NCI-H1048 (cell line): ENCODE data around the gene SAA1.

ENCODE experiments used
- DNase-seq: peaks from one replicate; lab custom pipeline; 2025; lab: John Stamatoyannopoulos, UW

Gene SAA1

DNA sequence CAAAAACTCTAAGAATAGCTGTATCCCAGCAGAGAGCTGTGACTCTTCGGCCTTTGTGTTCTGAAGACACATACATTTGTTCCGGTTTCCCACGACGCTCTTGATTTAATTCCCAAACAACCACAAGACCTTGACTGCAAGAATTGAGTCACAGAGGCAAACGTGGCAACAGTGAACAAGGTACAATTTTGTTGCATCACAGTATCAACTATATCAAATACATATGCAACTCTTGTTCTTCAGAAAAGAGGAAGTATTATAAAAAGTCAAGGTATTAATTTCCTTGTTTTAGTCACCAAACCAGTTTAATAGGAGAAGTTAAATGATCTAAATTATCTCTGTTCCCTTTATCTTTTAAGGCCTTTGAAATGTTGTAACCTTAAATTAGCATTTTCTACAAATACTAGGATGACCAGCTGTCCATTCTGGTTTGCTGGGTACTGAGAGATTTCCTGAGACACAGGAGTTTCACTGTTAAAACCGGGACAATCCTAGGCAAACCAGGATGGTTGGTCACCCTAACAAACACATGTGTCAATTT is 44.8 kb downstream of the SAA1 start:
- no peak for DNase-seq

- DNase-seq, result no peak
Observed at GRCh38 chr11:18312012-18312411, 45.9 kb downstream of the SAA1 start.

DNA sequence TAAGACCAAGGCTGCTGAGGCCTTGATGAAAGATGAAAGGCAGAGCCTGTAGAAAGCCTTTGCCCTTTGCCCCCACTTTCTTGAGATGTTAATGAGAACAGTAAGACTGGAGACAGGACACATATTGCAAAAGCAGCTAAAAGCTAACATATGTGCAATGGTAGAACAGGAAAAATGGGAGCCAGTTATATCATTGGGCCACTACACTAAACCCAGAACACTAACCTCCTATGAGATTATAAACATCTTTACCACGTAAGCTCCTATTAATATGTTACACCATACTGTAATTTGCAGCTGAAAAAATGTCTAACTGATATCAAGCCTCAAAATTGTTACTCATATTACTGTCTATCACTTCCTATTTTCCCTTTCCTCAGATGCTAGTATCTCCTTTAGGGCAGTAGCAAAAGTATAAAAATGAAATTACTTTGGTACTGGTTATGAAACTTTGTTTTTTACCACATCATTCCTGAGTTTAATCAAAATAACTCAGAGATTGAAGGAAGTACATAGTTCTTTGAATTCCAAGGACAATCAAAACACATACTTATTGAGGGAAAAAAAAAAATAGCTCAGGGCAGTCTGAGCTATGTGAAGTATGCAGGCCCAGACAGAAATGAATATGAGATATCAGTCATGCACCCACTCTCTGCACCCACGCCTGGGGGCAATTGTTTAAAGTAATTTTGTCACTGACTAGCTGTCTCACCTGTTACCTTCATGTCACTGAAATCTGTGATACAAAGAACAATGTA is 46.8 kb downstream of the SAA1 start:
- DNase-seq, result no peak

DNA sequence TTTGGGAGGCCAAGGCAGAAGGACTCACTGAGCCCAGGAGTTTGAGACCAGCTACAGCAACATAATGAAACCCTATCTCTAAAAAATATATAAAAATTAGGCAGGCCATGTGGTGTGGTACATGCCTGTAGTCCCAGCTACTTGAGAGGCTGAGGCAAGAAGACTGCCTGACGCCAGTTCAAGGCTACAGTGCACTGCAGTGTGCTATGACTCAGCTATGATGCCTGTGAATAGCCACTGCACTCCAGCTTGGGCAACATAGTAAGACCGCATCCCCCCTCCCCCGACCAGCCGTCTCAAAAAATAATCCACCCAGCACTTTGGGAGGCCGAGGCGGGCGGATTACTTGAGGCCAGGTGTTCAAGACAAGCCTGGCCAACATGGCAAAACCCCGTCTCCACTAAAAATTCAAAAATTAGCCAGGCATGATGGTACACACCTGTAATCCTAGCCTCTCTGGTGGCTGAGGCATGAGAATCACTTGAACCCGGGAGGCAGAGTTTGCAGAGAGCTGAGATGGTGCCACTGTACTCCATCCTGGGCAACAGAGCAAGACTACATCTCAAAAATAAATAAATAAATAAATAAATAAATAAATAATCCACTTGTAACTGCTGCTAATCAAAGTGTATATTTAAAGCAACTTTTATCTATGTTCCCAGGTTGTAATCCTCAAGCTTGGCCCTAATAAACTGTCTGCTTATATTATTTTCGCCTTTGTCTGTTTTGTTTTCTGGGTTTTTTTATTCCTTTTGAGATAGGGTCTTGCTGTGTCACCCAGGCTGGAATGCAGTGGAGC is 48.1 kb downstream of the SAA1 start:
- DNase-seq, result no peak

- DNase-seq, result no peak
Observed at GRCh38 chr11:18314784-18315523, 48.9 kb downstream of the SAA1 start.

DNA sequence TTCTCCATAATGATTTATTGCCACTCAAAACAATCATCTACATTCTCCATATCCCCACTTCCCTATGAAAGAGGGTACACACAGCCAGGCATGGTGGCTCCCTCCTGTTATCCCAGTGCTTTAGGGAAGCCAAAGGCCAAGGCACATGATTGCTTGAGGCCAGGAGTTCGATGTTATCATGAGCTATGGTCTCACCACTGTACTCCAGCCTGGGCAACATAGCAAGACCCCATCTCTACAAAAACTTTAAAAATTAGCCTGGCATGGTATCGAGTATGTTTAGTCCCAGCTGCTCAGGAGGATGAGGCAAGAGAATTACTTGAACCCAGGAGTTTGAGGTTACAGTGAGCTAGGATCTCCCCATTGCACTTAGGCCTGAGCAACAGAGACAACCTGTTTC is 49.8 kb downstream of the SAA1 start:
- no peak for DNase-seq

DNA sequence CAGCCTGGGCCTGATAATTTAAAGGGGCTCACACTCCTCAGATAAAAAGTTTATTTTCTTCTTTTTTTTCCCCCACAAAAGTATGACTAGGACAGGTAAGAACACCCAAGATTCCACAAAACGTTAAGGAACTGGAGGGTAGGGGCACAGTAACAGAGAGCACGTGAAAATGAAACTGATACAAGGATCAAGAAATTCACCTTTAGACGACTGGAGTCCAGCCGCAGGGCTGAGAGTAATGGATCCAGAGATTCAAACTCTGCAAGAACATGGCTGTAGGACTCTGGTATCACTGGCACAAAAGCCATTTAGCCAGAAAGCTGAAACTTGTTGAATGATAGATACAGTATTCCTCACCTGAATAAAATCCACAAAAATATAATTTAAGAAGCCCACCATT is 51.5 kb downstream of the SAA1 start:
- DNase-seq, result no peak
